H1 (cell line): ENCODE results near the gene BYSL. TPM values are rescaled to one million over a fixed set of nuclear protein-coding genes. Genes with fewer than 3 reads are reported as not detected.

Experiments
- CTCF ChIA-PET: fragments of 300-600 bp; sonication (Branson Sonifier 250); formaldehyde crosslinking; loops from one replicate; lab custom pipeline; 2021; ENCODE audit not compliant: partially characterized antibody; lab: Charles Lee
- POLR2A ChIA-PET: fragments of 300-600 bp; sonication (Branson Sonifier 250); formaldehyde crosslinking; loops from one replicate; lab custom pipeline; 2021; ENCODE audit warnings: inconsistent platforms; ENCODE audit not compliant: partially characterized antibody; lab: Charles Lee
- DNase-seq, 2 experiments: peaks; one replicate each; pipeline versions ENCODE4 v3.0.0 to v3.0.0-alpha.2; 2010 to 2022; ENCODE audit warnings: low spot score in 2 of 2, low read depth in 1 of 2, mixed read lengths in 1 of 2
- FAIRE-seq: peaks from 2 replicates; lab custom pipeline; 2011; peaks lifted over from hg19 to GRCh38; lab: Jason Lieb, UNC
- H2AFZ ChIP-seq: 2 replicates; pipeline ENCODE4 v1.8.1; 2012; ENCODE audit warnings: low read length, inconsistent platforms
- H2AK5ac ChIP-seq: 2 replicates; pipeline ENCODE4 v1.6.1; 2013; ENCODE audit warnings: low read depth, low read length
- H2BK120ac ChIP-seq: replicated peaks from 2 replicates; pipeline ENCODE3; 2013; ENCODE audit warnings: low read depth, low read length, inconsistent platforms
- H2BK12ac ChIP-seq: 2 replicates; pipeline ENCODE4 v1.6.1; 2013; ENCODE audit warnings: low read depth, low read length
- H2BK15ac ChIP-seq: 2 replicates; pipeline ENCODE4 v1.6.1; 2013; ENCODE audit warnings: low read length
- H2BK20ac ChIP-seq: 2 replicates; pipeline ENCODE4 v1.6.1; 2013; ENCODE audit warnings: low read length
- H2BK5ac ChIP-seq: 2 replicates; pipeline ENCODE4 v1.6.1; 2013; ENCODE audit warnings: low read depth, low read length
- H3K14ac ChIP-seq: 2 replicates; pipeline ENCODE4 v1.6.1; 2013; ENCODE audit warnings: inconsistent platforms; ENCODE audit not compliant: insufficient read length
- H3K18ac ChIP-seq: 2 replicates; pipeline ENCODE4 v1.6.1; 2013; ENCODE audit warnings: low read length; ENCODE audit errors: extremely low read depth
- H3K23ac ChIP-seq: 2 replicates; pipeline ENCODE4 v1.6.1; 2013; ENCODE audit warnings: inconsistent platforms; ENCODE audit not compliant: insufficient read length
- H3K23me2 ChIP-seq: 2 replicates; pipeline ENCODE4 v1.6.1; 2013; ENCODE audit warnings: low read depth, low read length
- H3K27ac ChIP-seq: 2 replicates; pipeline ENCODE4 v1.6.1; 2011; ENCODE audit warnings: low read depth, low read length, inconsistent platforms
- H3K27me3 ChIP-seq, 4 experiments: replicated peaks in 1 of 4; 1 replicate in 1 of 4; 2 replicates in 3 of 4; pipeline versions ENCODE4 v1.6.1 to v1.8.1; 2011 to 2013; ENCODE audit warnings: low read length in 3 of 4, mild to moderate bottlenecking in 3 of 4, inconsistent platforms in 2 of 4, mixed read lengths in 2 of 4, moderate library complexity in 1 of 4; ENCODE audit not compliant: control insufficient read depth in 3 of 4, insufficient read depth in 3 of 4; ENCODE audit errors: extremely low read depth in 1 of 4
- H3K36me3 ChIP-seq, 4 experiments: 2 replicates each; pipeline versions ENCODE4 v1.6.1 to v1.8.1; 2011 to 2013; ENCODE audit warnings: mild to moderate bottlenecking in 4 of 4, low read length in 3 of 4, moderate library complexity in 2 of 4, control low read depth in 1 of 4, inconsistent platforms in 1 of 4; ENCODE audit not compliant: insufficient read depth in 4 of 4, control insufficient read depth in 2 of 4
- H3K4ac ChIP-seq: replicated peaks from 2 replicates; pipeline ENCODE3; 2013; ENCODE audit warnings: low read length, low read depth, mixed read lengths, inconsistent platforms; ENCODE audit not compliant: insufficient read length
- H3K4me1 ChIP-seq, 4 experiments: replicated peaks in 1 of 4; 1 replicate in 1 of 4; 2 replicates in 3 of 4; pipeline versions ENCODE4 v1.6.1 to v1.8.1; 2011 to 2013; ENCODE audit warnings: low read length in 3 of 4, inconsistent platforms in 2 of 4, mixed read lengths in 1 of 4; ENCODE audit not compliant: insufficient read depth in 4 of 4, control insufficient read depth in 3 of 4
- H3K4me2 ChIP-seq, 2 experiments: 2 replicates each; pipeline versions ENCODE4 v1.6.1 to v1.8.1; 2011 to 2013; ENCODE audit warnings: low read depth in 2 of 2, low read length in 2 of 2, control low read depth in 1 of 2, inconsistent platforms in 1 of 2, mild to moderate bottlenecking in 1 of 2; ENCODE audit not compliant: insufficient read depth in 1 of 2
- H3K4me3 ChIP-seq, 4 experiments: fragments of 200-600, 300-600 bp in 1 of 4; sonication (generic), shearing (Covaris generic), sonication (Bioruptor Twin) in 1 of 4; 2 replicates each; pipeline versions ENCODE4 v1.5.1 to v1.8.1; 2011 to 2016; ENCODE audit warnings: low read length in 4 of 4, low read depth in 3 of 4, control low read depth in 2 of 4, inconsistent platforms in 2 of 4, mild to moderate bottlenecking in 2 of 4, mixed read lengths in 1 of 4, moderate library complexity in 1 of 4; ENCODE audit not compliant: insufficient read depth in 2 of 4; ENCODE audit errors: extremely low read depth in 1 of 4
- H3K56ac ChIP-seq: replicated peaks from 2 replicates; pipeline ENCODE3; 2013; ENCODE audit warnings: low read depth, mild to moderate bottlenecking, mixed read lengths, low read length, inconsistent platforms; ENCODE audit not compliant: insufficient read length
- H3K79me1 ChIP-seq: 2 replicates; pipeline ENCODE4 v1.6.1; 2013; ENCODE audit warnings: low read depth, low read length, control low read depth
- H3K79me2 ChIP-seq, 2 experiments: 2 replicates each; pipeline versions ENCODE4 v1.6.1 to v1.8.1; 2012 to 2013; ENCODE audit warnings: low read length in 2 of 2, mild to moderate bottlenecking in 2 of 2, inconsistent platforms in 1 of 2; ENCODE audit not compliant: insufficient read depth in 2 of 2, control insufficient read depth in 1 of 2
- H3K9ac ChIP-seq, 4 experiments: replicated peaks in 1 of 4; 1 replicate in 1 of 4; 2 replicates in 3 of 4; pipeline versions ENCODE4 v1.6.1 to v1.8.1; 2011 to 2013; ENCODE audit warnings: low read depth in 3 of 4, low read length in 3 of 4, control low read depth in 2 of 4, mild to moderate bottlenecking in 2 of 4, moderate library complexity in 2 of 4, inconsistent platforms in 1 of 4; ENCODE audit errors: extremely low read depth in 1 of 4
- H3K9me3 ChIP-seq, 2 experiments: 2 replicates each; pipeline versions ENCODE4 v1.6.1 to v1.8.1; 2012 to 2013; ENCODE audit warnings: mild to moderate bottlenecking in 2 of 2, moderate library complexity in 2 of 2, control low read depth in 1 of 2, inconsistent platforms in 1 of 2, low read depth in 1 of 2, low read length in 1 of 2, mixed read lengths in 1 of 2; ENCODE audit not compliant: insufficient read depth in 2 of 2
- H4K20me1 ChIP-seq, 2 experiments: replicated peaks in 1 of 2; 2 replicates each; pipeline versions ENCODE3 to v1.8.1; 2011 to 2013; ENCODE audit warnings: inconsistent platforms in 2 of 2, low read length in 2 of 2, mild to moderate bottlenecking in 1 of 2; ENCODE audit not compliant: insufficient read depth in 2 of 2, control insufficient read depth in 1 of 2
- H4K5ac ChIP-seq: 2 replicates; pipeline ENCODE4 v1.6.1; 2013; ENCODE audit warnings: low read length, low read depth, mixed read lengths, inconsistent platforms; ENCODE audit not compliant: insufficient read length
- H4K8ac ChIP-seq: 2 replicates; pipeline ENCODE4 v1.8.0; 2013; ENCODE audit warnings: mild to moderate bottlenecking, moderate library complexity, low read length, inconsistent platforms; ENCODE audit not compliant: insufficient read depth; ENCODE audit errors: extremely low read depth
- H4K91ac ChIP-seq: replicated peaks from 2 replicates; pipeline ENCODE3; 2013; ENCODE audit warnings: low read length, mixed read lengths, inconsistent platforms; ENCODE audit not compliant: insufficient read length
- BACH1 ChIP-seq: IDR thresholded peaks from 2 replicates; pipeline ENCODE4 v1.6.1; 2012; ENCODE audit warnings: low read length, improper control_type of control experiment
- CHD2 ChIP-seq: IDR thresholded peaks from 2 replicates; pipeline ENCODE4 v1.6.1; 2012; ENCODE audit warnings: low read length, improper control_type of control experiment
- CTBP2 ChIP-seq: IDR thresholded peaks from 2 replicates; pipeline ENCODE4 v1.7.0; 2011; ENCODE audit warnings: borderline replicate concordance, mild to moderate bottlenecking, moderate library complexity, mixed read lengths, low read length; ENCODE audit not compliant: insufficient read depth, insufficient read length
- EZH2 ChIP-seq: fragments of 200-600 bp; sonication (generic); IDR thresholded peaks from 2 replicates; pipeline ENCODE4 v1.7.1; 2012; ENCODE audit warnings: low read depth, mild to moderate bottlenecking, moderate library complexity, low read length, inconsistent platforms; ENCODE audit not compliant: severe bottlenecking
- JUN ChIP-seq: IDR thresholded peaks from 2 replicates; pipeline ENCODE4 v1.6.1; 2011; ENCODE audit warnings: low read depth, mild to moderate bottlenecking, improper control_type of control experiment, low read length
- MAFK ChIP-seq: IDR thresholded peaks from 2 replicates; pipeline ENCODE4 v1.6.1; 2012; ENCODE audit warnings: low read depth, mild to moderate bottlenecking, improper control_type of control experiment, low read length
- POLR2A ChIP-seq, 2 experiments: IDR thresholded peaks; 1 replicate in 1 of 2; 2 replicates in 1 of 2; pipeline ENCODE4 v1.6.1; 2011; ENCODE audit warnings: low read depth in 2 of 2, low read length in 2 of 2, mild to moderate bottlenecking in 2 of 2; ENCODE audit errors: control extremely low read depth in 1 of 2
- RBBP5 ChIP-seq: IDR thresholded peaks from 2 replicates; pipeline ENCODE4 v1.7.1; 2012; ENCODE audit warnings: low read depth, mild to moderate bottlenecking, inconsistent platforms, low read length, moderate library complexity, borderline replicate concordance
- YY1 ChIP-seq: IDR thresholded peaks from 2 replicates; pipeline ENCODE4 v1.6.1; 2011; ENCODE audit warnings: low read depth, mild to moderate bottlenecking, low read length
- ZNF274 ChIP-seq: IDR thresholded peaks from 2 replicates; pipeline ENCODE4 v1.7.0; 2012; ENCODE audit warnings: low read length, borderline replicate concordance; ENCODE audit errors: extremely low read depth
- WGBS, 2 experiments: shearing (Covaris generic) in 1 of 2; methylation state at CpG; one replicate each; pipeline versions ENCODE4 v1.1.6 to v1.1.7; 2013 to 2015; ENCODE audit warnings: low lambda C conversion rate in 2 of 2, mixed read lengths in 2 of 2, inconsistent platforms in 1 of 2, low coverage in 1 of 2, missing lambda C conversion rate in 1 of 2; ENCODE audit not compliant: insufficient replicate concordance in 2 of 2, insufficient coverage in 1 of 2, insufficient read length in 1 of 2; ENCODE audit errors: extremely low coverage in 1 of 2, missing lambda C conversion rate in 1 of 2; 5-methylcytosine and 5-hydroxymethylcytosine counted together
- polyA plus RNA-seq, 7 experiments: library from polyadenylated mRNA; depleted of rRNA in 3 of 7; stranded (reverse) in 5 of 7; unstranded in 2 of 7; fragments of >200 nt in 5 of 7; fragments of 200-250 nt in 2 of 7; gene quantifications; 1 replicate in 5 of 7; 2 replicates in 1 of 7; 4 replicates in 1 of 7; pipeline versions ENCODE4 v1.2.1 to v1.2.3, GENCODE V29; 2011 to 2013; ENCODE audit warnings: missing spikeins in 2 of 7, mixed read lengths in 2 of 7
- total RNA-seq: library from RNA; stranded (reverse); fragmentation: NEBNext Ultra II Directional; extraction: Animal tissue kit (Norgen Biotek cat#: 25700); gene quantifications from 2 replicates; pipeline ENCODE4 v1.2.1, GENCODE V29; 2021
- TF ChIP-seq, protein P1 (sequence below): IDR thresholded peaks from 2 replicates; pipeline ENCODE4 v1.6.1; 2011; ENCODE audit warnings: low read depth, mild to moderate bottlenecking, low read length; ENCODE audit not compliant: insufficient read depth
- TF ChIP-seq, protein P2 (sequence below): IDR thresholded peaks from 2 replicates; pipeline ENCODE4 v1.6.1; 2011; ENCODE audit warnings: low read length, improper control_type of control experiment
- TF ChIP-seq, protein P3 (sequence below): IDR thresholded peaks from 2 replicates; pipeline ENCODE4 v1.6.1; 2012; ENCODE audit warnings: inconsistent platforms

Gene BYSL
- total and polyA plus RNA-seq, 2 of the 8 experiments (the other 6 are each of a cell fraction or from before 2014, with no cell fraction given) = 37.3 to 49.2 TPM

DNA sequence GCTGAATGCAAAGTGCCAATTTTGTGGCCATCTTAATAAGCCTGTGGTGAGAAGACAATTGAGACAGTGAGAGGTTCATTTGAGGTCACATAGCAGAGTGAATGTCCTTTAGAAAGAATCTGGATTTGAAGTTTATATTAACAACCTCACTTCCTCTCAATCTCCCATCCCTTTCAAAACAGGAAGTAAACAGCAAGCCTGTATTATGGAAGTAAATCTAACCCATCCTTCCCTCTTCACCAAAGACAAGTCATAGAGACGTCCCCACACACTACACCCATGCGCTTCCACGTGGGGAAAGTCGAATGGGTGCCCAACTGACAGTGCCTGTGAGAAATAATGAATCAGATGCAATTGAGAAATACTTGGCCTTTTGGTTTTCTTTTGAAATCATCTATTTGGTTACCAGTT, 49.1 kb downstream of the BYSL start:
- H2AK5ac ChIP-seq = no peak overlapping the region
- H4K8ac ChIP-seq = no peak overlapping the region
- FAIRE-seq (no peak), DNase-seq (no peak)
- no peak overlapping the region for H3K23ac ChIP-seq
- H3K79me2 ChIP-seq = no peaks in the 10 kb centered on the region
- peaks cover 7 to 15% (median 14%) of the 10 kb centered on the region in 4 experiments; a peak in 6 of 7 replicates for H3K4me1 ChIP-seq
- no peak overlapping the region for H4K5ac ChIP-seq
- no peaks in the 10 kb centered on the region for H3K27me3 ChIP-seq
- no peak overlapping the region for H4K91ac ChIP-seq
- 0 out of 2 replicates have a peak overlapping the region, but pooled peaks have one; percentile 15 for H2BK20ac ChIP-seq
- no peaks in the 10 kb centered on the region for H3K79me1 ChIP-seq
- H3K23me2 ChIP-seq = no peaks in the 10 kb centered on the region
- no peak overlapping the region for H3K56ac ChIP-seq
- ChIA-PET POLR2A (no interaction called here), CTCF (no interaction called here)
- no peaks in the 10 kb centered on the region for H3K9me3 ChIP-seq
- no peak overlapping the region for H3K4ac ChIP-seq
- no peak overlapping the region; a peak in 1 of 7 replicates for H3K9ac ChIP-seq
- WGBS, 2 experiments = 88% methylated on average over 4 of the region's 4 CpGs; no CpG with 5 or more reads in 1 of the 2 experiments
- no peak overlapping the region for H2BK120ac ChIP-seq
- H2AFZ ChIP-seq = no peak overlapping the region
- H3K4me3 ChIP-seq = no peak overlapping the region
- no peaks in the 10 kb centered on the region for H4K20me1 ChIP-seq
- no peak overlapping the region for H3K27ac ChIP-seq
- no peak overlapping the region for H2BK12ac ChIP-seq
- H3K36me3 ChIP-seq = no peaks in the 10 kb centered on the region
- no peak overlapping the region for H3K4me2 ChIP-seq
- no peak overlapping the region for H3K14ac ChIP-seq
- H3K18ac ChIP-seq = no peak overlapping the region
- H2BK5ac ChIP-seq = no peak overlapping the region
- H2BK15ac ChIP-seq = no peak overlapping the region
- TF ChIP-seq JUN (no peak), POLR2A (IDR thresholded peaks at IDR 0.05; ENCODE audit: control extremely low read depth in 1 of 2, low read depth in 2 of 2, low read length in 2 of 2) (no peak), BACH1 (no peak), MAFK (no peak), RBBP5 (no peak), ZNF274 (no peak), YY1 (no peak), CTBP2 (no peak), EZH2 (no peak), CHD2 (no peak)
- TF ChIP-seq, protein P1, sequence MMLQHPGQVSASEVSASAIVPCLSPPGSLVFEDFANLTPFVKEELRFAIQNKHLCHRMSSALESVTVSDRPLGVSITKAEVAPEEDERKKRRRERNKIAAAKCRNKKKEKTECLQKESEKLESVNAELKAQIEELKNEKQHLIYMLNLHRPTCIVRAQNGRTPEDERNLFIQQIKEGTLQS = no peak
- TF ChIP-seq, protein P2, sequence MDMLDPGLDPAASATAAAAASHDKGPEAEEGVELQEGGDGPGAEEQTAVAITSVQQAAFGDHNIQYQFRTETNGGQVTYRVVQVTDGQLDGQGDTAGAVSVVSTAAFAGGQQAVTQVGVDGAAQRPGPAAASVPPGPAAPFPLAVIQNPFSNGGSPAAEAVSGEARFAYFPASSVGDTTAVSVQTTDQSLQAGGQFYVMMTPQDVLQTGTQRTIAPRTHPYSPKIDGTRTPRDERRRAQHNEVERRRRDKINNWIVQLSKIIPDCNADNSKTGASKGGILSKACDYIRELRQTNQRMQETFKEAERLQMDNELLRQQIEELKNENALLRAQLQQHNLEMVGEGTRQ = no peak
- TF ChIP-seq, protein P3, sequence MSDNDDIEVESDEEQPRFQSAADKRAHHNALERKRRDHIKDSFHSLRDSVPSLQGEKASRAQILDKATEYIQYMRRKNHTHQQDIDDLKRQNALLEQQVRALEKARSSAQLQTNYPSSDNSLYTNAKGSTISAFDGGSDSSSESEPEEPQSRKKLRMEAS = no peak
